ENCODE measurements around the gene ARFRP1.

The ARFRP1 gene

DNA sequence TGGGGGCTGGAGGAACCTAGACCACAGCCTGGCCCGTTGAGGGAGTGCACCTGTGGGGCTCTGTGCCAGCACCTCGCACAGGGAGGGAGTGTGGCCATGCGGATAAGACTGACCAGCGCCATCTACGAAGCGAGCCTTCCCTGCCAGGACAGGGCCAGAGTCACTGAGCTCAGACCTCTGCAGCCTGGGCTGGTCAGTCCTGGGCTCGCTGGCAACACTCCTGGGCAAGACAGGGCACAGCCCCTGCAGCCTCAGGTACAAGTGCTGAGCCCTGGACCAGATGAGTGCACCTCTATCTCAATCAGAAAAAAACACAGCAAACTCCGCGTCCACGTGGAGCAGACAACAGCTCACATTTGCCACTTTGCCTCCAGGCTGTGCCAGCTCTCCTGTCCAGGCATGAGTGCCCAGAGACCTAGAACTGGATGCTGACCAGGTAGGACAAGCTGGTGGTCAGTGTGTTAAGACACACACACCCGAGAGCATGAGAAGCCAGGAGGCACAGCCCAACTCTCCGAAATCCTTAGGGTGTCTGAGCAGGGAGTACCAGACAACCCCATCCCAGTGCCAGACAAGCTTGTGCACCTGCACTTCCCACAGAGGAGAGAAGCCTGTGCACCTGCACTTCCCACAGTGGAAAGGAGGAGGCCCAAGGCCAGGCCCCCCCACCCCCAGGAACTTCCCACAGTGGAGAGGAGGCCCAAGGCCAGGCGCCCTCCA is 4.9 kb downstream of the ARFRP1 start:
- no peak for DNase-seq (ENCODE audit: low read depth)
- TF ChIP-seq, protein P1, sequence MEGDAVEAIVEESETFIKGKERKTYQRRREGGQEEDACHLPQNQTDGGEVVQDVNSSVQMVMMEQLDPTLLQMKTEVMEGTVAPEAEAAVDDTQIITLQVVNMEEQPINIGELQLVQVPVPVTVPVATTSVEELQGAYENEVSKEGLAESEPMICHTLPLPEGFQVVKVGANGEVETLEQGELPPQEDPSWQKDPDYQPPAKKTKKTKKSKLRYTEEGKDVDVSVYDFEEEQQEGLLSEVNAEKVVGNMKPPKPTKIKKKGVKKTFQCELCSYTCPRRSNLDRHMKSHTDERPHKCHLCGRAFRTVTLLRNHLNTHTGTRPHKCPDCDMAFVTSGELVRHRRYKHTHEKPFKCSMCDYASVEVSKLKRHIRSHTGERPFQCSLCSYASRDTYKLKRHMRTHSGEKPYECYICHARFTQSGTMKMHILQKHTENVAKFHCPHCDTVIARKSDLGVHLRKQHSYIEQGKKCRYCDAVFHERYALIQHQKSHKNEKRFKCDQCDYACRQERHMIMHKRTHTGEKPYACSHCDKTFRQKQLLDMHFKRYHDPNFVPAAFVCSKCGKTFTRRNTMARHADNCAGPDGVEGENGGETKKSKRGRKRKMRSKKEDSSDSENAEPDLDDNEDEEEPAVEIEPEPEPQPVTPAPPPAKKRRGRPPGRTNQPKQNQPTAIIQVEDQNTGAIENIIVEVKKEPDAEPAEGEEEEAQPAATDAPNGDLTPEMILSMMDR (conservative IDR thresholded peaks at IDR 0.05; ENCODE audit: control insufficient read depth, insufficient read depth, low read depth, low read length) = no peak
- H3K4me3 ChIP-seq (ENCODE audit: control insufficient read depth, low read depth, low read length) = no peak overlapping the region

DNA sequence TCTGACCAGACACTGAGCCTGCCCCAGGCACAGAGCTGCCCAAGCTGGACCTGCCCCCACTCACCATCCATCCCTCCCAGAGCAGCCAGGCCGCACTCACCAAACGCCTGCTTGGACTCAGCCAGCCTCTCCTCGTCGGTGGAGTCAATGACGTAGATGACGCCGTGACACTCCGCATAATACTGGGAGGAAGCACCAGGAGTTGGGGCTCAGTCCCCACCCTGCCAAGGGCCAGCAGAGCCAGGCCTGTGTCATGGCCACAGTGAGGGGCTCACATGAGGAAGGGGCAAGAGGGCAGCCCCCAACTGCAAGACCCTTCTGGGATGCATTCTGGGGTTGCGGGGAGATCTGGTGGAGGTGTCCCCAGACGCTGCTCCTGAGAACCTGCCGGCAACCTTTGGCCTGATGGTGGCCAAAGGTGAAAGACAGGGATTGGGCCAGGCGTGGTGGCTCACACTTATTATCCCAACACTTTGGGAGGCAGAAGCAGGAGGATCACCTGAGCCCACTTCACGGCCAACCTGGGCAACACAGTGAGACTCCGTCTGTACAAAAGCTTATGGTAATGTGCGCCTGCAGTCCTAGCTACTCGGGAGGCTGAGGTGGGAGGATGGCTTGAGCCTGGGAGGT is 5.6 kb downstream of the ARFRP1 start:
- no peak for DNase-seq (ENCODE audit: low read depth)
- TF ChIP-seq, protein P1 (conservative IDR thresholded peaks at IDR 0.05; ENCODE audit: control insufficient read depth, insufficient read depth, low read depth, low read length) = no peak
- no peak overlapping the region for H3K4me3 ChIP-seq (ENCODE audit: control insufficient read depth, low read depth, low read length)

DNA sequence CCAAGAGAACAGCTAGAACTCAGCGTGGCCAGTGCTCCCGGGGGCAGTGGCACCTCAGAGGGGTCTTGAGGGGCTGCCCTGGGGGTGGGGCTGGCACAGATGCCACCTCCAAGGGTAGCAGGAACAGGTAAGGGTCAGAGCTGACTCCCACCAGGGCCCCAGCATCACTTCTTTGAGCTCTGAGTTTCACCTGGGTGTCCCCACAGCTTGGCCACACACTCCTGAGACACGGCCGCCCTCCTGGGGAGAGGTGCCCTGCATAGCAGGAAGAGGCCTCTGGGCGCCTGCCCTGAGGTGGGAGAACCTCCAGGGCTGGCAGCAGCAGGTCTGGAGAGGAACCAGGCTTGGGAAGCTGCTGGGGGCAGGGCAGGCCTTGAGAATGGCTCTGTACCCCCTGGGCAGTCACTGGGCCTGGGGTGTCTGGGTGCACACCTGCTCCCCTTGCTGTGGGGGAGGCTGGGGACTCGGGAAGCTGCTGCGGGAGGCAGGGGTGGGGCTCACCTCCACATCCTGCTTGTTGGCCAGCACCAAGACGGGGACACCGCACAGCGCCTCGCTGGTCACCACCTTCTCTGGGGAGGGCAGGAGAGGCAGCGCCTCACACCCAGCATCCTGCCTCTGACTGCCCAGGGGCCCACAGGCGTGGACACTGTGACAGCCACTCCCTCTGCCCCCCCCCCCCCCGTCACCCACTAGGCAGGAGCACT is 6.3 kb downstream of the ARFRP1 start:
- TF ChIP-seq, protein P1 (conservative IDR thresholded peaks at IDR 0.05; ENCODE audit: control insufficient read depth, insufficient read depth, low read depth, low read length) = no peak
- H3K4me3 ChIP-seq (ENCODE audit: control insufficient read depth, low read depth, low read length) = no peak overlapping the region
- no peak for DNase-seq (ENCODE audit: low read depth)

DNA sequence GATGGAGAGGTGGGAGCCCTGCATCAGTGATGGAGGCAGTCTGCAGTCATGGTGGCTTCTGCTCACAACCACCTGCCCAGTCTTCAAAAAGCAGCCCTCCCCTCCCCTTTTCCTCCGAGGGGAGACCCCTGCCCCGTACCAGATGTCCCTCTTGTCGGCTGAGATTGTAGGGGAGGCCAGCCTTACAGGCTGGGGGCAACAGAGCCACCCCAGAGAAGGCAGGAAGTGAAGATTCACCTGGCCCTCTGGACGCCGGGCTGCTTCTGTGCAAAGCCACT is 6.8 kb downstream of the ARFRP1 start:
- no peak overlapping the region for H3K4me3 ChIP-seq (ENCODE audit: control insufficient read depth, low read depth, low read length)
- TF ChIP-seq, protein P1 (conservative IDR thresholded peaks at IDR 0.05; ENCODE audit: control insufficient read depth, insufficient read depth, low read depth, low read length) = no peak
- no peak for DNase-seq (ENCODE audit: low read depth)

DNA sequence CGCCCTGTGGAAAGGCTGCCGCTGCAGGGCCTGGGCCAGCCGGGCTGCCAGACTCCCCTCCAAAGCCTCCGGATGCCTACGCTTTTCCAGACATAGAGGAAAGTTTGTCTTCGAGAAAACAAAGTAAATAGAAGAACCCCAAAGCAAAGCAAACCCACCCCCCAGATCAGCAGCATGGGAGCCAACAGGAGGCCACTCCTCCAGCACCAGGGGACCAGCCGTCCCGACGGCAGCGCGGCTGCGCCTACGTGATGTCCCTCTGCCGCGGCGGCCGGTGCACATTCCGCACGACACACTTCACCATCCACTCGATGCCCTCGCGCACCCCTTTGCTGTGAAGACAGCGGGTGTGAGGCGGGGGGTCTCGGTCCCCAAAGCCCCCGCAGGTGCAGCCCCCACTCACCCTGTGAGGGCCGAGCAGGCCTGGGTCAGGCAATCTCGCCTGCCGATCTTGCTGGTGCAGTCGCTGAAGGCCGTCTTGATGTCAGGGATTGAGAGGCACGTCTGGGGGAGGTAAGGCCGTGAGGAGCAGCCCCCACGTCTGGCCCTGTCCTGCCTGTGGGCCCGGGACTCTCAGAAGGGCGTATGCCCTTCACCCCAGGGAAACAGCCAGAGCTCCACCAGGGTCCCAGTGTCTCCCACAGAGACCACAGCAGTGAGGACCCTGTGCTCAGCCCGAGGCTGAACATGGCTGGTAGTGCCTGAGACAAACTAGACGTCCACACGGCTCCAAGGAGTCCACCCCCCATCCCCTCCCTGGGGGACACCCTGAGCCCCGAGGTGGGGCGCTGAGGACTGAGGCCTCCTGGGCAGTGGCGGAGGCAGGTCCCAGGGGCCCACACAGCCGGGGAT is 7.4 kb downstream of the ARFRP1 start:
- DNase-seq (ENCODE audit: low read depth) = no peak
- TF ChIP-seq, protein P1 (conservative IDR thresholded peaks at IDR 0.05; ENCODE audit: control insufficient read depth, insufficient read depth, low read depth, low read length) = no peak
- H3K4me3 ChIP-seq (ENCODE audit: control insufficient read depth, low read depth, low read length) = no peak overlapping the region

DNA sequence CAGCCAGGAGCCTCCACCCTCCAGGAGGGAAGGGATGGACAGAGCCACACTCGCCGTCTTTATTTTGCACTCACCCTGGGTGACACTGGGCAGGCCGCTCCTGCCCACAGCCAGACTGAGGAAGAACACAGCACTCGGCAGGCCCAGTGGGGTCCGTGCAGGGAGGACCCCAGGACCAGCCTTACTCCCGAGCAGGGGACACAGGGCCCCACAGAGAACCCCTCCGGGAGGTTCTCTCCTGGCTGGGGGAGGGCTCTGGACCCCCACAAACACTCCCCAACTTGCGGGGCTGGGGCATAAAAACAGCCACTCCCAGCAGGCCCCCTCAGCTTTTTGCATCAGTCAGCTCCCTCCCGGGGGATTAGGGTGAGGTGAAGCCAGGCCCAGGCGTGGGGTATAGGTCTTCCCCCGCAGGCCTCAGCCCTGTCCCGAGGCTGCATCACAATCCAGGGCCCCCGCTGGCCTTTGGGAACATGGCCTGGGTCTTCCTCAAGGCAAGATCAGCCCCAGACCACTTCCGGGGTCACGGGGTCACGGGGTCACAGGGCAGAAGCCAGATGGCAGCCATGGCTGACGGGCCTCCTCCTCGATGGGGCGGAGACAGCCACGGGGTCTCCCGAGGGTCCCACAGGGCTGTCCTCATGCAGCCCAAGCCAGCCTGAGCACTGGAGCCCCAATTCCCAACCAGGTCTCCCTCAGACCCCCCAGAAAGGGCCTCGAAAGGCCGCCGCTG is 8.1 kb downstream of the ARFRP1 start:
- no peak for DNase-seq (ENCODE audit: low read depth)
- H3K4me3 ChIP-seq (ENCODE audit: control insufficient read depth, low read depth, low read length) = no peak overlapping the region
- TF ChIP-seq, protein P1 (conservative IDR thresholded peaks at IDR 0.05; ENCODE audit: control insufficient read depth, insufficient read depth, low read depth, low read length) = no peak

Measured in fibroblast of mammary gland (primary cell).